ENCODE results near the gene THRB.

THRB gene

DNA sequence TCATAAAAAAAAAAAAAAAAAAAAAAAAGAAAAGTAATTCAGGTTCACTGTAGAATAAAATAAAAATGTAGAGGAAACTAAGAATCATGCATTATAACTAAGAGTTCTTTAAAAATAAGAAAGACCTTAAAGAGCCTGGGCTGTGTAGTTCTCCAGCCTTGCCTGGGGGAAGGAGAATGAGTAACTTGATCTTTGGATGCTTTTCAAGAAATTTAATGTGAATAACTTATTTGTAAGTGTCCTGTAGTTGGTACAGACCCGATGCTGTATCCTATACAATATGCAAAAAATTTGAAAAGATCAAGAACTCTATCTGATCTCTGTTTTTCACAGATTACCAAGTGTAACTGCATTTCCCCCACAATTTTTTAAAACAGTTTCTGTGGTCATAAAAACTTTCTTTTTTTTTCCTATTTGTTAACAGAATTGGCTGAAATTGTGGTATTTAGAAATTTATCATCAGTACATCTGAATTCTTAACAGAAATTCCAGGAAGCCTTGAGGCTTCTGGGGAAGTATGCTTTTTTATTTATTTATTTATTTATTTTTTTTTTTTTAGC lies 195.3 kb downstream of the THRB start:
- no peak for DNase-seq

DNA sequence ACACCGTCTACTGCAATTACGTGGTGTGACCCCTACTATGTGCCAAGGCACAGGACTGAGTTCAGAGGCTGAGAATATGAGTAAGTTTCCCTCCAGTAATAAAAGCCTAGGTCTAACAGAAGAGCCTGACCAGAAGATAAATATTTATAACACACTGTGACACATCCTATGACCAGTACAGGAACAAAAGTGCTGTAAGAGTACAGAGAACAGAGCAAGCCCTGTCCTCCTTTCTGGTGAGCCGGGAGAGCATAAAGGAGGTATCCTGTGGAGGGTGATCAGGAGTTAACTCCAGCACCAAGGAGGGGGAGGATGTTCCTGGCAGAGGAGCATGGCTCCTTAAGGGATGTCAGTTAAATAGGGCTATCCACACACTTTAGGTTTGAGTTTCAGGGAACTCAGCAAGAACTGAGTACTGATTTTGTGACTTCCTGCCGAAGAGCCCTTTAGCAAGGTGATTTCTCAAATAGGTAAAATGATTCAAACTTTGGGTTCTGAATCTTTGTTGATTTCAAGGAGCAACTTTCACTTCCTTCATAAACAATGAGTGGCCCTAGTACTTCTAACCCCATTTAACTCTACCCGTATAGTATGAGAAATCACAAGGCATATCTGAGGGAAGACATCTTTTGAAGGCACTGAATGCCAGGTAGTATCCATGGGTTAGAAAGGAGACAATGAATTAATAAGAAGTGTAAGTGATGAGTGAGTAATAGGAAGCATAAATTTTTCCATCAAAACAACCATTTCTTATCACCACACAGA lies 198.0 kb downstream of the THRB start:
- no peak for DNase-seq

DNA sequence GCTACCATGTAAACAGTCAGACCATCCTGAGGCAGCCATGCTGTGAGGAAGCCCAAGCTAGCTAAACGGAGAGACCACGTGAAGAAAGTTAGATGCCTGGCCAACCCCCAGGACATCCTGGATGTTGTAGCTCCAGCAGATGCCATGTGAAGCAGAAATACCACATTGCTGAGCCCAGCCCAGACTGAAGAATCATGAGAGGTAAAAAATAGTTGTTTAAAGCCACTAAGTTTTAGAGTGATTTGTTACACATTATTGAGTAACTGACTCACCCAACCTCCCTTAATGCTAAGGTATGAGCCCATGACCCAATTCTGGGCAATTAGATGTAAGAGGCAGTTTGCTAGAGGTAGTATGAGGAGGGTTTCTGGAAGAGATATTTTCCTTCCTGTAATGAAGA lies 200.5 kb downstream of the THRB start:
- DNase-seq = no peak

DNA sequence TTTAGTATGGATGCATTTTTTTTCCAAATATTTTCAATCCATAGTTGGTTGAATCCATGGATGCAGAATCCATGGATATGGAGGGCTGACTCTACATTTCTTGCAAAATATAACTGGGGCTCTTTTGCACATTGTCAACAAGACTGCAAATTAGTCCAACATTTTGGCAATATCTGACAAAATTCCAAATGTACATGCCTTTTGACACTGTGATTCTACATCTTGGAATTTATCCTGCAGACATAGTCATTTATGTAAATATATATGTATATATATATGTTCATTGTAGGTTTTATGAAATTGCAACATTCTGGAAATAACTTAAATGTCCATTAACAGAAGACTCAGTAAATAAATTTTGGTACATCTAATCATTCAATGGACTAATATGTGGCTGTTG lies 203.0 kb downstream of the THRB start:
- DNase-seq = no peak

DNA sequence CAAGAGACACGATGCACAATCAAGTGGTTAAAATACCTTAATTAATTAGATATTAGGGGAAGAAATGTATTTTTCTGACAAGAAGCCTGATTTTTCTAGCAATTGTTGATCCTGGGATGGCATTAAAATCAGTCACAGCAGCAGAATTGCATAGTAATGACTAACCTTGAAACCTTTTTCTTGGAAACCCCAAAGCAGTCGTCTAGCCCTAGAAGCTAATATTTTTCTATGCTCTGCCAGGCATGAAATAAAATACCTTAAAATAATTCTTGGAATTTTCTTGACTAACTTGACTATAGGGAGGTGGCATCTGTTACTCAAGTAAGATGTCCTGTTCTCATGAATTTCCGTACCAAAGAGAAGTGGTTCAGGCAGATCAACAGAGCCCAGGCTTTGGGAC lies 204.1 kb downstream of the THRB start:
- no peak for DNase-seq

DNA sequence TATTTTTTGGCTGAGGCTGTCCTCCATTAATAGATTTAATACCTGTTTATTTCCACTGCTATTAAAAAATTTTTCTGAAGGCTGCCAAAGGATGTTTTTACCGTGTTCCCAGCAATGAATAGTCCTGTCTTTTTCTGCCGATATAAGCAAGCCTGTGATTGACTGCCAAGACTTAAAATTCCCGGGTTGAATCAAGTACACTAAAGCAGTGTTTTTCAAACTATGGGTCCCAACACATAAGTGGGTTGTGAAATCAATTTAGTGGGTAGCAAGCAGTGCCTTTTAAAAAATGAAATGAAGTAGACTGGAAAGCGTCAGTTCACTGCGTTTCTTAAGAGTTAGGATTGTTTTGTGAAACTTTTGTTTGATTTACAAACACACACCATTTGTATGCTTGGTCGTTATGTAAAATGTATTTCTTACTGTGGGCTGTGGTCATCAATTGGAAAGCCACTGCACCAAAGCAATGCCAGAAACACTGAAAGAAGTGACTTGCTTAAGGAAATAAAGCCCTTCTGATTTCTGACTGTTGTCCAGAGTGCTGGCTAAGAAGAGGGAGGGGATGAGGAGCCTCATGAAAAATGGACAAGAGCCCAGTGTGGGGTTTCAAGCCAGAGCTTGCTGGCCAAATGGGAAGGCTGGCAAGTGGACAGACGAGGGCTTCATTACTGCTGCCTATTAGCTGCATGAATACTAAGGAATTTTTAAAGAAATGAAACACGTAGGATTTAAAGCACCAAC lies 206.0 kb downstream of the THRB start:
- no peak for DNase-seq

DNA sequence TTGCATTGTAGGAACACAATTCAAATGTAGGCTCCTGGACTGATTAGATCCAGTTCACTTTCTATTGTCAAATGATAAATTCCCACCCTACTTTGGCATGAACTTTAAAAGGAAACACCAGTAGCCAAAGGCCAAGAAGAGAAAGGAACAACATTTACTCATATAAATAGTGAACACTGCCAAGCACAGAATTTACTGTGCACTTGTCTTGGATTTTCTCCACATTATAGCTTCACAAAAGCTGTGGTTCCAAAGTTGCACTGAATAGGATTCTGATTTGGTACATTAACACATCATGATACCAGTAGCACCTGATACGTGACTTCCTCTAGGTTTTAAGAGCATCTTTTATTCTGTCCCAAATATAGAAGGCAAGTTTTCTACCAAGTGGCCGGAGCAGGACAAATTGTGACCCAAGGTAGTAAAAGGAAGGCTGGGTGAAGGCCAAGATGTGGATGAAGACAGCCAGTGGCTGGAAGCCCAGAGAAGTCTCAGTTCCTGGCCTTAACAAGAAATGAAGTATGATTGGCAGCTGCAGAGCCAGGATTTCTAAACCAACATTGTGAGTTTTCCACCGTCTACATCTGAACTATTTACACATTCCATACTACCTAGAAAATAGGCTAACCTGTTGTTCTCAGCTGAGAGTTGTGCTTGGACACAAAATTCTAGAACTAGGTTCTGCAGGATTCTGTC lies 206.7 kb downstream of the THRB start:
- DNase-seq = no peak

DNA sequence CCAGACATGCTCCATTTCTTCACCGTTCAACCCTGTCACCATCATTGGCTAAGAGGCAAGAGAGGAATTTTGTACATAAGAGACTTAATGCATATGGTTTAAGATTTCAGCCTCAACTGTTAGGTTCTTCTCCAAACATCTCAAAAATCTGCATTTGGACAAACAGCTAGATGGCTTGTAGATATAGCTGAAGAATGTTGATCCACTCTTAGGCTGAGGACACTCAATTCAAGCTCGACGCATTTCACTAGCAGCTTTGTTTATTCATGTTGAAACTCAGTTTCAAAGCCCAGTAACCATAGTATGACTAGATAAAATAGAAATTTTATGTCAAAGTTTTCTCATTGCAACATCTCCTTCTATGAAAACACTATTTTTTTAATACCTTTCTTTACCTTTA lies 208.2 kb downstream of the THRB start:
- DNase-seq = no peak

DNA sequence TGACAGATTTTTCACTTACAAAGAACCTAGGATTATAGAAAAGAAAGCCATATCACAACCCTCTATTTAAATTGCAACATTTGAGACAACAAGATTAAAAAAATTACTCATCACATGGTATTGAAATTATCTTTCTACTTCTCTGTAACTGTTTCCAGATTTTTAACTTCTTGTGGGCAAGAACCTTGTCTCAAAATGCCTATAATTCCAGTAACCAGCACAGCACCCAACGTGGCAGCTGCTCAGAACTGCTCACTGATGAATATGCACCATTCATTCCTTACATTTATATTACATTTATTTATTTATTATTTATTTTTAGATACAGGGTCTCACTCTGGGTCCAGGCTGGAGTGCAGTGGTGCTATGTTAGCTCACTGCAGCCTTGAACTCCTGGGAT lies 216.1 kb downstream of the THRB start:
- DNase-seq = no peak

DNA sequence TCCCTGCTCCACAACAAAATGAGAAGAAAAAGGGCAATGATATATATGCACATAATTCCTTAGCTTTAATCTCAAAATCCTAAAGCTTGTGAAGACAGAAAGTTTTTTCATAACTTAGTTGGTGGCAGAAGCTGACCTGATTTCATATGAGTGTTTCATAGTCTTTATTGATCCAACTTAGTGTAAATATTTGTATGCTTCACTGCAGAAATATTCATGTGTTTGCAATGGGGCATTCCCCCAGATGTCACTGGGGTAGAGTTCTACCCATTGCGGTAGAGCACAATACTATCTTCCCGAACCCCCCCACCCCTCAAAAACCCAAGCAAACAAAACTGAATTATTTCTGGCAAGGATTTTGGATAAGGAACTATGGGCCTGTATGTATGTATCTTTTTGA lies 221.2 kb downstream of the THRB start:
- no peak for DNase-seq

DNA sequence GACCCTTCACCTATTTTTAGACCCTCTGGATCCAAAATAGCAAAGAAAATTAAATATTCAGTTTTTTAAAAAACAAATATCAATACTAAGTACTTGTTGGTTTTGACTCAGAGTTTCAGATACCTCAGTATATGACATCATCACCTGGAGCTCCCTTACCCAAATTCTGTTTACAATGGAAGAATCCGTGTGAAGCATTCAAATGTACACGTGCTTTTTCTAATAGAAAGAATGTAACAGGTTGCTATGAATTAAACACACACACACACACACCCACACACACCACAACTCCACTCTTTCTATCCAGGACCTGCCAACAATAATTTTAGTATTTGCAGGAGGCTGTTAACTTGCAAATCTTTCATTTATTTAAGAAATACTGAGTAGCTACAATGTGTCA lies 221.8 kb downstream of the THRB start:
- no peak for DNase-seq

DNA sequence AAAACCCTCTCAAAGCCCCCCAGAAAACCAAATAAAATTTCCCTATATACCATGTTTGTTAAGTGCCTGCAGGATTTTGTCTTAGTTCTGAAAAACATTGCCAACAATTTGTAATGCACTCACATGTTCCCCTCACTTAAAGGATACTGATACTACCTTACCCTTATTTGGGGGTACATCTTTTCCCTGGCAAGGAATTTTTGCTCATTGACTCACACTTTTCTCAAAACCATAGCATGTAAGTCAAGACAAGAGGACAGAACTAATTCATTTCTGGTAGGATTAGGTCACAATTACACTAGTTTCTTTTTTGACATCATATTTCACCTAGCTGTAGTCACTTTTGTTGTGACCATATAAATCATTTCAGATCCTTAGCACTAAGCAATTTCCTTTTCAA lies 222.2 kb downstream of the THRB start:
- no peak for DNase-seq

DNA sequence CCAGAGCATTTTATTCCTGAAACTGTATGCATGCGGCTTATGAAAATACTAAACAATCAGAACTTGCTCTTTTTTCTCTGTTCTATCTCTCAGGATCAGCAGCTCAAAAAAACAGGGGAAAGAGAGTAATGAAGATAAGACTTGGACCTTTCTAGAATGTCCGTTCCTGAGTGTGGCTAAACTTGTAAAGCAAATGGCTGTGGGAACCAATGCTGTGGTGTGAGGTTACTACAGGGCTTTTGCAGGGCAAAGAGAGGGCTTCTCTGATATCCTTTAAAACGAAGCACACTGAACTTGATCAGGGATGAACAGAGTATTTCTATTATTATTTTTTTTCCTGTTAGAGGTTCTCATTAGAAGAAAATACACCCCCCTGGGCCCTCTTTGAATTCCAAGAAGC lies 223.4 kb downstream of the THRB start:
- no peak for DNase-seq

DNA sequence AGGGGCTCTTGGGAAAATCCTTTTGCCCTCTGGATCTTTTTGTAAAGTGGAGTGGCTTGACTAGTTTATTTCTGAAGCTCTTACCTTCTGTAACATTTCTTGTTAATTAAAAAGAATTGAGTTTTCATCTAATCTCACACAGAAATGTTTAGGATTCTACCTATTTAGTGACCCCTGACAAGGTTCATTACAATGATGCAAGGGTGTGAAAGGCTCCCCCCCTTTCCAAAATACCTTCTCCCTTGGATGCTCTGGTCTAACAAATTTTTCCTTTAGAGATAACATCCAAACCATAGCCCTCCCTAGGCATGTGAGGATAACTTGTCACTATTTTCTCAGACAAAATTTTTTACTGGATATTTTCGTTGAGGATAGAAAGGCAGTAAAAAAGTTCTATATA lies 223.9 kb downstream of the THRB start:
- no peak for DNase-seq

DNA sequence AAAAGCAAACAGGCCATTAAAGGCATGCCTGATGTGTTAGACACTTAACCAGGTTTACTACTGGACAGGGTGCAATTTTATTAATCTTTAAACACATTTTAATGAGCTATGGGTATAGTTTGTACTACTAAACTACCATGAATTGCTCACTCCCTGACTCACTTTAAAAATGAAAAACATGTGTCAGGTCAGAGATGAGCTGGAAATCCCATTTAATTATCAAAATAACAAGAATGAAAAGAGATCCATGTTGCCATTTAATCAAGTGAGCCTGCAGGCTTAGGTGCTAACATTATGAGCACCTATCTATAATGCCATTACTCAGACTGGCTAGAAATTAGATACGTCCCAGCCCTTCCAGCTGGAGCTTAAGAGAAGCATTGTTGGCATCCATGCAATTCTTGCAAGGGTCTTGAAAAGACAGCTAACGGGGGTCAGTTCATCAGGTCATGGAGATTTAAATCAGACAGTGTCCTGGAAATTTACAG lies 224.4 kb downstream of the THRB start:
- no peak for DNase-seq

DNA sequence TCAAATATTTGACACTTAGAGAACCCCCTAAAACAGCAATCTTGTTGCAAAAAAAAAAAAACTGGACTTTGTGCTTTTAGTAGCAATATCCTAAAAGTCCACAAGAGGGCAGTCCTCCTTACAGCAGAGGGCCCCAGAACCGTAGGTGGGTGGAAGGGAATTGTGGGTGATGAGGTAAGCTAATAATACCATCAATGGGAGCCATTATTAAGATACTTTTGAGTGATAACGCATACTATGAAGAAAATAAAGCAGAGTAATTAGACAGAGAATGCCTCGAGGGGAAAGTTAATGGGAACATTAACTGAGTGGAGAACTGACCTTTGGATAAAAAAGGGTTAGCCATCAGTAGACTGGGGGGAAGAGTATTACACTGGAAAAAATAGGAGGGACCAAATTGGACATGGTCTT lies 229.9 kb downstream of the THRB start:
- DNase-seq = no peak

DNA sequence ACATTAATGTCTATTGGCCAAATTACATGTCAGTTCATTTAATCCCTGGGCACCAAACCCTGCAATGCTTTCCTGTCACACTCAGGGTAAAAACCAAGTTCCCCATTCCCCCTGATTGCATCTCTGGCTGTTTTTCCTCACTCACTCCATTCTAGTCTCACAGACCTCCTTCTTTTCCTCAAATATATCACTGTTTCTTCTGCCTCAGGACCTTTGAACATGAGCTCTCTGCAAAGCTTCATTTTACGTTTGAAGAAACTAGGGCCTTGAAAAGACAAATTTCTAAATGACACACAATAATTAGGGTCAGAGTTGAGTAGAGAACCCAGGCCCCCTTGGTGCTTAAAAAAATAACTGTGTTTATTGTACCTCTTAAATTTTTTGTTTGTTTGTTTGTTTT lies 230.6 kb downstream of the THRB start:
- no peak for DNase-seq

DNA sequence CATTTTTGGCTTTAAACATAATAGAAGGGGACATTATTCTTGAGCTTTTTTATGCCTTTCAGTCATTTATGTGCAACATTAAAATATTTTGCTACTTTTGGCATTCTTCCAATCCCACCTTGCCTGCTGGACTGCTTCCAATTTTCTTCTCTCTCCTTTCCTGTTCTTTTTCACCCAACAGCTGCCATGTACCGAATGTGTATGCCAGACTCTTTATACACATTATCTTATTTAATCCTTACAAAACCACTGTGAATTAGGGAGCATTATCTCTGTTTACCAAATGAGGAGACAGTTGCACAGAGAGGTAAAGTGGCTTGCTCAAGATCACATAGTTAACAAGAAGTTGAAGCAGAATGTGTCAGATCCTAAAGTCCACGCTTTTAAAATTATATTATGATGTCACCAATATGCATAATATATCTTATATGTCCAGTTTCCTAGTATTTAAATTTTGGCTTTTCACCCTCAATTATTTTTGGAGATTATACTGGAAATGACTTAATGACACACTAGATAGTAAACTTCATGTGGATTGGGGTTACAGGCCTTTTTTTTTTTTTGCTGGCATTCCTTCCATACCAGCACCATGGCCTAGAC lies 231.5 kb downstream of the THRB start:
- no peak for DNase-seq

DNA sequence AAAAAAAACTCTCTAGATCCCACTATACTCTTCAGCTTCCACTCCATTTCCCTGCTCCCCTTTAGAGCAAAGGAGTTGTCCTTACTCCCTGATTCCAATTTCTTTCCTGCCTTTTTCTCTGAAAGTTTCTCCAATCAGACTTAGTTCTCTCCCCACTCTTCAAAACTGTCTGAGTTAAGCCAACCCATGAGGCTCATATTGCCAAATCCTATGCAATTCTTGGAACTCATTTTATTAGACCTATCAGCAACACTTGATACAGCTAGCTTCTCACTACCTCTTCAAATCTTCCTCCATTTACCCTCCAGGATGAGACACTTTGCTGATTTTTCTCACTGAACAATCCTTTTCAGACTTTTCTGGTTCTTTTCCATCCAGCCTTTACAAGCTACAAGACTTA lies 233.1 kb downstream of the THRB start:
- no peak for DNase-seq

DNA sequence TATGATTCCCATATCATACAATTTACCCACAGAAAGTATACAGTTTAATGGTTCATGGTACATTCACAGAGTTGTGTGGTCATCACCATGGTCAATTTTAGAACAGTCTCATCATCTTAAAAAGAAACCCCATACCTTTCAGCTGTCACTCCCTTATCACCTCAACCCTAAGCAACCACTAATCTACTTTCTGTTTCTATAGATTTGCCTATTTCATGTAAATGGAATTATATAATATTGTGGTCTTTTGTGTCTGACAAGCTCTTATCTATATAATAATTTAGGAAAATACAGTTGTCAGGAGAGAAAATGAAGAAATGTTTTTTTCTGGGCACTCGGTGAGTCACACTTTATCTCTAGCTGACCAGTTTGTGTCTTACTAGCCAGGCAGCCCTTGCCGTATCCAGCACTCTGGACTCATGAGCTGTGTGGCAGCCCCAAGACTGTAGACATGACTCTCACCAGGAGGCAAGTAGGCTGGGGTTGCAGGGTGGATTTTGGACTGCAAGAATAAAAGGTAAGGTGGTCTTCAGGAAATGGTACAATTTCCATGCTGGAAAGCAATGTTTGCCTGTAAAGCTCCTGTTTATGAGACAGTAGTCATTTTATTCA lies 234.6 kb downstream of the THRB start:
- DNase-seq = no peak

DNA sequence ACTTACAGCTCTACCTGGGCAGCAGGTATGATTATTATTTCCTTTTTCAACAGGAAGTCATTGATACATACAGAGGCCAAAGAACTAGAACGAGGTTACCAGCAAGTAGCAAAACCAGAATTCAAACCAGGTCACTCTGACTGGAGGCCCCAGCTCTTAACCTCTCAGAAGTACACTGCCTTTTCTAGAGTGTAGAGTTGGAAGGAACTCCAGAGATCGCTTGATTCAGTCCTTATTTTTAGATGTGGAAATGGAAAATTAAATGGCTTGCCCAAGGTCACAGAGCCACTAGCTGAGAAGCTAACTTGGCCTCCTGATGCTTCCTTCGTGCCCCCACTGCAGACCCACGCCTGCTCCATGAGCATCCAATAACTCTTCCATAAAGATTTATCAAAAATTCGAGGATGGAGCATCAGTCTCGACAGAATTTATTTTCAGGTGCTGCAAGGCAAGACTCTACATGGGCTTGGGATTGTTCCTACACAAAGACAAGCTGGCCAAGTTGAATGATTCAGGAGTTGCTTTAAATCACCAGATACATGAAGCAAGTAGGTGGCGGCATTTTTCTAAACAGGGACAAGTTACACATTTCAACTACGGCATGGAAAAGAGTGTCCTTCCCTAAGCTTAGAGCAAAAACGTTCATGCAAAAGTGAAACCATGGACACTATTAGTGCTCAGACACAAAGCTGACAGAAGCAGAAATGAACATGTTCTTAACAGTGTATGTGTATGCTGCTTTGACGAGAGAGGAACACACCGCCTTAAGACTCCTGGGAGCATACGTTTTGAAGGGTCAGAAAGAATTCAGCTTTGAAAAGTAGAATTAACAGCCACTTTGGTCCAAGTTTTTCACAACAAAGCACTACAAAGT lies 235.7 kb downstream of the THRB start:
- DNase-seq = no peak

DNA sequence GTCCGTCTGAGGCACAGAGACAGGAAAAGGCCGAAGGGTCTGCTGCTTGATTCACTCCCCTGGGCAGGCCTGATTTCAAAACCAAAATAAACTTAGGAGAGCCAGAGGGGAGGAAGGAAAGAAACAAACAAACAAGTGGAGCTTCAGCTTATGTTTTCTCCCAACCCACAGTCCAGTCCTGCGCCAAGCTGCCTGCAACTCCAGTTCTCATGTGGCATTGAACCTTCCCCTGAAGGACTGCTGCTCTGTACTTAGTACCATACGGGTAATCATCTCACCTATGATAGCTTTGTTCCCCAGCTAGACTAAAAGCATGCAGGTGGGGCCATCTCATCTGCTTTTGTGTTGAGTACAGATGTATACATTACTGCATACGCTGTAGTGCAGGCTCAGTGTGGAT lies 236.4 kb downstream of the THRB start:
- DNase-seq = no peak

Data from cortex of kidney (tissue), 1 donor.